Peyer's patch (tissue), 4 donors: ENCODE measurements around the gene CYFIP1.

ENCODE experiments used
- POLR2A ChIP-seq, 2 donors: fragments of 450-650 bp; IDR thresholded peaks; one replicate each; pipeline ENCODE4 v1.5.1; 2017; ENCODE audit warnings: antibody characterized with exemption in 2 of 2, mild to moderate bottlenecking in 2 of 2, moderate library complexity in 2 of 2
- TF ChIP-seq, protein P1 (sequence below), 6 experiments: fragments of 450-650 bp in 4 of 6; fragments of 200-600 bp in 2 of 6; sonication (generic) in 1 of 6; IDR thresholded peaks; one replicate each; pipeline ENCODE4 v1.5.1; 2017 to 2019; ENCODE audit warnings: antibody characterized with exemption in 6 of 6, mild to moderate bottlenecking in 3 of 6, moderate library complexity in 1 of 6

DNA sequence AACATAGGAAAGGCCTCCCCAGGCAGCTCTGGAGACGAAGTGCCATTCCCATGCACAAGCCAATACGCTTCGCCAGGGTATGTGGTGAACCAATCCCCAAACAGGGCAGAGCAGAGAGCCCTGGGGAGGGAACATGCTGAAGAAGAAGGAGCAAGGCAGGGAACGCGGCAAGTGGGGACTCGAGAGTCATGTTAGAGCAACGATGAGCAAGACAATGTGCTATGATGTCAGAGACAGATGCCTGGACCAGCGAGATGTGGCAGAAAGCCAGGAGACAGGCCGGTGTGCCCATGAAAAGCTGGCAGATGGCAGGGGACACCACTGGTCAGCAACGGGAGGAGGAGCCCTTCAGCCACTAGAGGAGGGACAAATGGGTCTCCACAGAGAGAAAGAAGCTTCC lies 102.1 kb downstream of the CYFIP1 start:
- TF ChIP-seq, protein P1, sequence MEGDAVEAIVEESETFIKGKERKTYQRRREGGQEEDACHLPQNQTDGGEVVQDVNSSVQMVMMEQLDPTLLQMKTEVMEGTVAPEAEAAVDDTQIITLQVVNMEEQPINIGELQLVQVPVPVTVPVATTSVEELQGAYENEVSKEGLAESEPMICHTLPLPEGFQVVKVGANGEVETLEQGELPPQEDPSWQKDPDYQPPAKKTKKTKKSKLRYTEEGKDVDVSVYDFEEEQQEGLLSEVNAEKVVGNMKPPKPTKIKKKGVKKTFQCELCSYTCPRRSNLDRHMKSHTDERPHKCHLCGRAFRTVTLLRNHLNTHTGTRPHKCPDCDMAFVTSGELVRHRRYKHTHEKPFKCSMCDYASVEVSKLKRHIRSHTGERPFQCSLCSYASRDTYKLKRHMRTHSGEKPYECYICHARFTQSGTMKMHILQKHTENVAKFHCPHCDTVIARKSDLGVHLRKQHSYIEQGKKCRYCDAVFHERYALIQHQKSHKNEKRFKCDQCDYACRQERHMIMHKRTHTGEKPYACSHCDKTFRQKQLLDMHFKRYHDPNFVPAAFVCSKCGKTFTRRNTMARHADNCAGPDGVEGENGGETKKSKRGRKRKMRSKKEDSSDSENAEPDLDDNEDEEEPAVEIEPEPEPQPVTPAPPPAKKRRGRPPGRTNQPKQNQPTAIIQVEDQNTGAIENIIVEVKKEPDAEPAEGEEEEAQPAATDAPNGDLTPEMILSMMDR (IDR thresholded peaks at IDR 0.05), result no peak
- no peak for TF ChIP-seq POLR2A (IDR thresholded peaks at IDR 0.05)
